Measurements from ENCODE around the gene KIF26B.

Gene KIF26B

DNA sequence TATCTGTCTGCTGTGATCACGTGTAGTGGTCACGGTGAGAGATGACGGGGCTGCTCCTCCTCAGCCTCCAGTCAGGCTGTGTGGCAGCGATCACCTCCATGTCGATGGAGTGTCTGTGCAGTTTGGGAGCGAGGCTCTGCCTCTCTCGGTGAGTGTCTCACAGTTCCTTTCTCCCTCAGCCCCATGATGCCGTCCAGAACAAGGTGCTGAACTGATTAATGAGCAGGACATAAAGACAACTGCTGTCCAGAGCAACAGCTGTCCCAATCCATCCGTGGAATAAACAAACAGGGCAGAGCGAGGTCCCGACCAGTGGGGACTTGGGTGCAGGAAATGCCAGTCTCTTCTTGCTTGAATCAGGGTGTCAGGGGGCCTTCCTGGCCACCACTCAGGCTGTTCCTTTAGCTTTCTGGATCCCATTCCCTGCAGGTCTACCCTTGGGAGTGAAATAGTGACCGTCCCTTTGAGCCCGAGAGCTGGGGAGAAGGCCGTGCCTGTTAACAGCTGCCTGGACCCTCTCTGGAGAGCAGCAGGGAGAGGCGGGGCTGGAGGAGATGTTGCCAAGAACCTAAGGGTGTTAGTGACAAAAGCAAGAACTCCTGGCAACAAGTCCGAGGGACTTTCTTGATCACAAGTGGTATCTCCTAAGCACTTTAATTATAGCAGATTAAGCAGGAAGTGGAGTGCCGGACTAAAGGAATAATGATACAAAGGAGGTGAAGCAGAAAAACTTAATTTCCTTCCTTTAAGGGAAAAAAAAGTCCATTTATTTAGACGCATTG, 443.9 kb downstream of the KIF26B start:
- H3K27ac ChIP-seq = no peak overlapping the region
- ChIA-PET POLR2A (ENCODE audit: low non-redundant PET) (no interaction called here), CTCF (interaction anchor here (0.7 kb wide), 1 partner anchor 446 kb away, joined by 3 read pairs; no protein-coding TSS in a partner anchor)
- TF ChIP-seq, protein P1, sequence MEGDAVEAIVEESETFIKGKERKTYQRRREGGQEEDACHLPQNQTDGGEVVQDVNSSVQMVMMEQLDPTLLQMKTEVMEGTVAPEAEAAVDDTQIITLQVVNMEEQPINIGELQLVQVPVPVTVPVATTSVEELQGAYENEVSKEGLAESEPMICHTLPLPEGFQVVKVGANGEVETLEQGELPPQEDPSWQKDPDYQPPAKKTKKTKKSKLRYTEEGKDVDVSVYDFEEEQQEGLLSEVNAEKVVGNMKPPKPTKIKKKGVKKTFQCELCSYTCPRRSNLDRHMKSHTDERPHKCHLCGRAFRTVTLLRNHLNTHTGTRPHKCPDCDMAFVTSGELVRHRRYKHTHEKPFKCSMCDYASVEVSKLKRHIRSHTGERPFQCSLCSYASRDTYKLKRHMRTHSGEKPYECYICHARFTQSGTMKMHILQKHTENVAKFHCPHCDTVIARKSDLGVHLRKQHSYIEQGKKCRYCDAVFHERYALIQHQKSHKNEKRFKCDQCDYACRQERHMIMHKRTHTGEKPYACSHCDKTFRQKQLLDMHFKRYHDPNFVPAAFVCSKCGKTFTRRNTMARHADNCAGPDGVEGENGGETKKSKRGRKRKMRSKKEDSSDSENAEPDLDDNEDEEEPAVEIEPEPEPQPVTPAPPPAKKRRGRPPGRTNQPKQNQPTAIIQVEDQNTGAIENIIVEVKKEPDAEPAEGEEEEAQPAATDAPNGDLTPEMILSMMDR (conservative IDR thresholded peaks at IDR 0.05; ENCODE audit: low read depth) = no peak
- no peak for DNase-seq (ENCODE audit: low spot score)

- H3K27ac ChIP-seq = no peak overlapping the region
- ChIA-PET POLR2A (ENCODE audit: low non-redundant PET) (no interaction called here), CTCF (interaction anchor here (0.6 to 0.7 kb wide), 2 partner anchors 137 to 447 kb away, joined by 3 read pairs; no protein-coding TSS in a partner anchor)
- TF ChIP-seq, protein P1 (conservative IDR thresholded peaks at IDR 0.05; ENCODE audit: low read depth) = no peak
- DNase-seq (ENCODE audit: low spot score) = no peak
Observed at GRCh38 chr1:245599371-245600174, 444.8 kb downstream of the KIF26B start.

- DNase-seq (ENCODE audit: low spot score) = no peak
- ChIA-PET CTCF (no interaction called here), POLR2A (ENCODE audit: low non-redundant PET) (no interaction called here)
- no peak overlapping the region for H3K27ac ChIP-seq
- TF ChIP-seq, protein P1 (conservative IDR thresholded peaks at IDR 0.05; ENCODE audit: low read depth) = no peak
Observed at GRCh38 chr1:245600658-245601057, 445.9 kb downstream of the KIF26B start.

GRCh38 chr1:245603311-245603865, 448.6 kb downstream of the KIF26B start:
- TF ChIP-seq, protein P1 (conservative IDR thresholded peaks at IDR 0.05; ENCODE audit: low read depth) = no peak
- DNase-seq (ENCODE audit: low spot score) = no peak
- POLR2A ChIA-PET (ENCODE audit: low non-redundant PET) = no interaction called here
- H3K27ac ChIP-seq = no peak overlapping the region
- CTCF ChIA-PET = no interaction called here

- peak overlapping the region; percentile 58 for H3K27ac ChIP-seq
- ChIA-PET POLR2A (ENCODE audit: low non-redundant PET) (no interaction called here), CTCF (interaction anchor here (0.7 kb wide), 1 partner anchor 1995 kb away, joined by 6 read pairs; no protein-coding TSS in a partner anchor)
- DNase-seq (ENCODE audit: low spot score) = no peak
- TF ChIP-seq, protein P1 (conservative IDR thresholded peaks at IDR 0.05; ENCODE audit: low read depth) = no peak
Observed at GRCh38 chr1:245604979-245605378, 450.2 kb downstream of the KIF26B start.

GRCh38 chr1:245605480-245606156, 450.8 kb downstream of the KIF26B start:
- DNase-seq (ENCODE audit: low spot score) = peak; percentile 32
- TF ChIP-seq, protein P1 (conservative IDR thresholded peaks at IDR 0.05; ENCODE audit: low read depth) = no peak
- CTCF ChIA-PET = interaction anchor here (0.7 kb wide), 1 partner anchor 1996 kb away, joined by 6 read pairs; no protein-coding TSS in a partner anchor
- H3K27ac ChIP-seq = peak overlapping the region; percentile 58
- POLR2A ChIA-PET (ENCODE audit: low non-redundant PET) = no interaction called here
